Muscle of leg (tissue), 11 donors: ENCODE data around the gene SEL1L. TPM values are rescaled to one million over a fixed set of nuclear protein-coding genes. Genes with fewer than 3 reads are reported as not detected.
"Not testable (repeated sequence)": the region's sequence is repeated elsewhere in the genome, so short reads cannot be mapped to it uniquely, and the experiment has no call there.

Source experiments
- DNase-seq: peaks from one replicate; pipeline ENCODE4 v3.0.0; 2013
- H3K27ac ChIP-seq: one replicate; pipeline ENCODE4 v1.5.1; 2013; ENCODE audit warnings: mild to moderate bottlenecking, low read length, control low read depth
- H3K27me3 ChIP-seq: one replicate; pipeline ENCODE4 v1.6.1; 2013; ENCODE audit warnings: low read length; ENCODE audit not compliant: control insufficient read depth, insufficient read depth
- H3K36me3 ChIP-seq: one replicate; pipeline ENCODE4 v1.6.1; 2013; ENCODE audit warnings: low read length; ENCODE audit not compliant: control insufficient read depth, insufficient read depth
- H3K4me1 ChIP-seq: one replicate; pipeline ENCODE4 v1.6.1; 2013; ENCODE audit warnings: low read length; ENCODE audit not compliant: control insufficient read depth, insufficient read depth
- H3K4me3 ChIP-seq: one replicate; pipeline ENCODE4 v1.5.1; 2013; ENCODE audit warnings: low read length, control low read depth
- H3K9me3 ChIP-seq: replicated peaks from 2 replicates; pipeline ENCODE4 v1.6.1; 2013; ENCODE audit warnings: low read depth, low read length; ENCODE audit not compliant: control insufficient read depth
- WGBS: methylation state at CpG from one replicate; pipeline ENCODE4 v1.1.5; 2013; ENCODE audit warnings: missing lambda C conversion rate; ENCODE audit not compliant: insufficient coverage; 5-methylcytosine and 5-hydroxymethylcytosine counted together
- polyA plus RNA-seq, 8 donors: library from polyadenylated mRNA; unstranded; fragments of 120-200 nt; gene quantifications; one replicate each; pipeline versions ENCODE4 v1.2.1 to v1.2.3, GENCODE V29; 2013; ENCODE audit warnings: inconsistent platforms in 1 of 8, low replicate concordance in 1 of 8; ENCODE audit not compliant: insufficient read length in 8 of 8, insufficient read depth in 1 of 8
- total RNA-seq: library from RNA; stranded (reverse); fragments of 120-200 nt; gene quantifications from one replicate; pipeline ENCODE4 v1.2.4, GENCODE V29; 2013

The SEL1L gene
- total and polyA plus RNA-seq, 9 donors = 22.2 to 48.1 (median 36.1) TPM

DNA sequence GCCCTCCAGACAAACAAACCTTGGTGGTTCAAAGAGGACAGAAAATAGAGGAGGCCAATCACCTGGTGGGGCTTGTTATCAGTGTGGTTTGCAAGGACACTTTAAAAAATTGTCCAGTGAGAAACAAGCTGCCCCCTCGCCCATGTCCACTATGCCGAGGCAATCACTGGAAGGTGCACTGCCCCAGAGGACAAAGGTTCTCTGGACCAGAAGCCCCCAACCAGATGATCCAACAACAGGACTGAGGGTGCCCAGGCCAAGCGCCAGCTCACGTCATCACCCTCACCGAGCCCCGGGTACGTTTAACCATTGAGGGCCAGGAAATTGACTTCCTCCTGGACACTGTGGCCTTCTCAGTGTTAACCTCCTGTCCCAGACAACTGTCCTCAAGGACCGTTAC, 17.7 kb downstream of the SEL1L start:
- DNase-seq, H3K9me3 ChIP-seq, H3K27me3 ChIP-seq, H3K4me3 ChIP-seq, H3K27ac ChIP-seq: not testable (repeated sequence)
- H3K36me3 ChIP-seq = peaks cover 47% of the 10 kb centered on the region
- WGBS = 89% methylated on average over 5 of the region's 8 CpGs
- peaks cover 12% of the 10 kb centered on the region for H3K4me1 ChIP-seq

DNA sequence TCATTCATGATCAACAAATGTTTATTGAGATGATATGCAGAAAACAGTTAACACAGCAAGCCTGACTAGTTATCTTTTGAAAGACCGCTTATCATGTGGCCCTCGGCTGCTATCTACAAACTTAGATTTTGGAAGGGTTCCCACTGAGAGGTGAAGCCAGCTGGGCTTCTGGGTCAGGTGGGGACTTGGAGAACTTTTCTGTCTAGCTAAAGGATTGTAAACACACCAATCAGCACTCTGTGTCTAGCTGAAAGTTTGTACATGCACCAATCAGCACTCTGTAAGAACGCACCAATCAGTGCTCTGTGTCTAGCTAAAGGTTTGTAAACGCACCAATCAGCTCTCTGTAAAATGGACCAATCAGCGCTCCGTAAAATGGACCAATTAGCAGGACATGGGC, 20.8 kb downstream of the SEL1L start:
- not testable (repeated sequence) for DNase-seq, H3K27me3 ChIP-seq, H3K4me3 ChIP-seq, H3K9me3 ChIP-seq, H3K27ac ChIP-seq
- Histone ChIP-seq H3K4me1 (peaks cover 13% of the 10 kb centered on the region), H3K36me3 (peaks cover 33% of the 10 kb centered on the region)
- 100% methylated on average over 4 of the region's 6 CpGs for WGBS

DNA sequence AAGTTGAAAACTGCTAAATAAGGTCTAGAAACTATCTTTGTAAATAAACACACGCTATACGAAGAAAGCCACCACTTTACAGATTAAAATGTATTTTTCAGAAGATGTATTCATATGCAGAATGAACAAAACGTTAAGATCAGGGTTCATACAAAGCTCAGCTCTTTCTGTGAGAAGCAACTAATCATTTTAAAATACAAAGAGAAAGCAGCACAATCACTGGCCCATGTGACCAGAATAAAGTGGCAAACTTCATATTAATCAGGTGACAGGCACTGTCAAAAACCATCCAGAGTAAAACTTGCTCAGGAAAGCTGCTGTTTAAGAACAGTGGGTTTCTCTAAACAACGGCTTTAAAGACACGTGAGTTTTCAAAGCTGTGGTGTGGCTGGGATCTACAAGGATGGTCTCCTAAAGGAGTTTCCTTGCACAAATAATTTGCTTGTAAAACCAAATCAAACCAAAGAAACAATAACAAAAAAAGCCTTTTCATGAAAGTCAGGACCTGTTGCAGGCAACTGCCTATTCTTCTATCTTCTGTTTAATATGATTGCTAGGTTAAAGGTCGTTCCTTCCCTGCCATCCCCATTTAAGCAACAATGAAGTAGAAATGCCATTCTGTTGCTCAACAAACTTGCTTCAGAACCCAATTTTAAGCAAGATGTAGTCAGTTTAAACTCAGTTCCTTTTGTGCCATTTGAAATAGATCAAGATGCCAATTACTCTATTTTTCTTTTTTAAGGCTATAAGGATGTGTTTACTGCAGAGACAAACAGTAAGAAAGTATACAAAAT, 22.3 kb downstream of the SEL1L start:
- peaks cover 35% of the 10 kb centered on the region for H3K36me3 ChIP-seq
- no peak overlapping the region for H3K4me3 ChIP-seq
- no CpG with 5 or more reads among the region's 6 CpGs for WGBS
- H3K4me1 ChIP-seq = peaks cover 3% of the 10 kb centered on the region
- no peak for DNase-seq
- no peaks in the 10 kb centered on the region for H3K27me3 ChIP-seq
- H3K9me3 ChIP-seq = no peaks in the 10 kb centered on the region
- H3K27ac ChIP-seq = no peak overlapping the region

DNA sequence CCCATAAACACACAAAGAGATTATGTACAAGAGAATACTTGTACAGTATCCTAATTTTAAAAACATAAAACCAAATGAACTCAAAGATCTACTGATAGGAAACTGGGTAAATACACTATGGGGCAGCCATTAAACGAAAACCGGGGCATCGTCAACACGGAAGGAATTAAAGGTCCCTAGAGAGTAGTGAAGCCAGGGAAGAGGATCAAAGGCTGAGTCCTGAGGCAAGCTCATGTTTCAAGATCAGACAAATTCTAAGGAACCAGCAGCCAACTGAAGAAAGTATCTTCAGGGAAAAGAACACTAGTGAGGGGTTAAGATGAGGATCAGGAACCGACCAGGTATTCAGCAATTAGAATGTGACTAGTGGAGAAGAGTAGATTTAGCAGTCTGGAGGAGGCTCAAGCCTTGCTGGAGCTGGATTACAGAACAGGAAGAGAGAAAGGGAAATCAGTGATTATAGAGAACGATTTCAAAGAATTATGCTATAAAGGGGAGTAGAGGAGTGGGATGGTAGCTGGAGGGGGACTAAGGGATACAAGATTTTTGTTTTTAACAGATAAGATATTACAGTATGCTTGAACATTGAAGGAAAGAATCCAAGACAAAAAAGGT, 23.7 kb downstream of the SEL1L start:
- no peak for DNase-seq
- Histone ChIP-seq H3K27ac (no peak overlapping the region), H3K27me3 (no peaks in the 10 kb centered on the region), H3K4me1 (peaks cover 3% of the 10 kb centered on the region), H3K4me3 (no peak overlapping the region), H3K9me3 (no peaks in the 10 kb centered on the region), H3K36me3 (peaks cover 35% of the 10 kb centered on the region)
- 21% methylated on average over 2 of the region's 6 CpGs for WGBS

DNA sequence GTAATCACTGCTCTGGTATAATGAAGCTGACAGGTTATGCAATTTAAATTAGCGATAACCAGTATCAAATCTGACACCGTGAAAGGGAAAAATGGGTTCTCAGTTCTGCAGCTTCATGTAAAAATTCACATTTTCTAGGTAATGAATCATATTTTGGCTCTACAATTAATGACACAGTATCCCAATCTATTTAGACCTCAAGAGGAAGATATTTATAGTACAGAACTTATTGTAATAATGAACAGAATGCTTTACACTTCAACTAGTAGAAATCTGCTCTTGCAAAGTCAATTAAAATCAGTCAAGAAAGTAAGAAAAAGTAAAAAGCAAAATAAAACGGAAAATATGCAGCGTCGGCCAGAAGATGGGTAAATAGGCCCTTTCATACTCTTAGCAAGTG, 24.3 kb downstream of the SEL1L start:
- Histone ChIP-seq H3K4me1 (peaks cover 3% of the 10 kb centered on the region), H3K36me3 (peaks cover 35% of the 10 kb centered on the region), H3K27me3 (no peaks in the 10 kb centered on the region), H3K4me3 (no peak overlapping the region), H3K27ac (no peak overlapping the region), H3K9me3 (no peaks in the 10 kb centered on the region)
- DNase-seq = no peak
- WGBS = no CpG with 5 or more reads among the region's 5 CpGs

DNA sequence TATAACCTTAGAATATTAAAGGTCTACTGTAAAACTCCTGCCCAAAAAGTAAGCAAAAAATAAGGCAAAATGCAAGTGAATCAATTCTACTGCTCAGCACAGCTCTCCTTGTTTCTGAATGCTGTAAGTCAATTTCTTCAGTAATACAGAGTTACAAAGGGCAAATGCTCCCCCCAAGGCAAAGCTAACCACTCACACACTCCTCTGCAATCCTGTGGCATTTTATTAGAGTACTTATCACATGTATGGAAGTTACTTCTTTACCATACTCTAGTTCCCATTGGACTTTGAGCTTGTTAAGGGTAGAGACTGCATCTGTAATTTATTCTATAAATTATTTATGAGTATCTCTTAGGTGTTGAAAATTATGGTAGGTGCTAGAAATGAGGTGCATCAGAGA, 27.2 kb downstream of the SEL1L start:
- Histone ChIP-seq H3K27me3 (no peaks in the 10 kb centered on the region), H3K4me3 (no peak overlapping the region), H3K9me3 (no peaks in the 10 kb centered on the region), H3K4me1 (peaks cover 3% of the 10 kb centered on the region), H3K27ac (no peak overlapping the region), H3K36me3 (peaks cover 28% of the 10 kb centered on the region)
- DNase-seq = no peak

DNA sequence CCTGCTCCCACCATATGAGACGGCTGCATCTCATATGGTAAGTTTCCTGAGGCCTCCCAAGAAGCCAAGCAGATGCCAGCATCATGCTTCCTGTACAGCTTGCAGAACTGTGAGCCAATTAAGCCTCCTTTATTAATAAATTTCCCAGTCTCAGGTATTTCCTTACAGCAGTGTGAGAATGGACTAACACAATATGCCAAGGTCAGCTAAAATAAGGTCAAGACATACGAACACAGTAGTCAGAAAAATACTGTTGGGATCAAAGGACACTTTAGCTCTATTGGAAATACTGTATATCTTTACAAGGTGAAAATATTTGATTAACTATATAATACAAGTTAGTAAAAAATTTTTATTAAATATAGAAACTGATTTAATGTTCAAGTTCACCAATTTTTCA, 28.8 kb downstream of the SEL1L start:
- Histone ChIP-seq H3K4me1 (peaks cover 2% of the 10 kb centered on the region), H3K27ac (no peak overlapping the region), H3K9me3 (no peaks in the 10 kb centered on the region), H3K4me3 (no peak overlapping the region), H3K27me3 (no peaks in the 10 kb centered on the region), H3K36me3 (peaks cover 33% of the 10 kb centered on the region)
- 71% methylated on average over 1 of the region's 2 CpGs for WGBS
- no peak for DNase-seq

DNA sequence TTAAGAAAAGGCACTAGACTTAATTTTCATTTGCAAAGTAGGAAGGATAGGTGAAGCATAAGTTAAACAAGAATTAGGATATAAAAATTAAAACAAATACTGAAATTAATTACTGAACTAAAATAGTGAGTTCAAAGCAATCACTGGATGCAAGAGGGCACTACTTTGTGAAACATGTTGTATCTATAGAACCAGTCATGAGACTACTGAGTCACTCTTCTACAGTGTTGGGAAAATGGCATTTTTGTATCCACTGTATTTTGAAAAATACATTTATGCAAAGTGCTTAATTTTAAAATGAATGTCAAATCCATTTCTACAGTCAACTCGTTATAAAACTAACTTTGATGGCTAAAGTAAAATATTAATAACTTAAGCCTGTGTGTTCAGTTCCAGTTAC, 47.9 kb downstream of the SEL1L start:
- WGBS = no CpG with 5 or more reads among the region's 1 CpG
- Histone ChIP-seq H3K4me3 (no peak overlapping the region), H3K4me1 (no peaks in the 10 kb centered on the region), H3K9me3 (no peaks in the 10 kb centered on the region), H3K27ac (no peak overlapping the region), H3K36me3 (peaks cover 34% of the 10 kb centered on the region), H3K27me3 (no peaks in the 10 kb centered on the region)
- DNase-seq = no peak

DNA sequence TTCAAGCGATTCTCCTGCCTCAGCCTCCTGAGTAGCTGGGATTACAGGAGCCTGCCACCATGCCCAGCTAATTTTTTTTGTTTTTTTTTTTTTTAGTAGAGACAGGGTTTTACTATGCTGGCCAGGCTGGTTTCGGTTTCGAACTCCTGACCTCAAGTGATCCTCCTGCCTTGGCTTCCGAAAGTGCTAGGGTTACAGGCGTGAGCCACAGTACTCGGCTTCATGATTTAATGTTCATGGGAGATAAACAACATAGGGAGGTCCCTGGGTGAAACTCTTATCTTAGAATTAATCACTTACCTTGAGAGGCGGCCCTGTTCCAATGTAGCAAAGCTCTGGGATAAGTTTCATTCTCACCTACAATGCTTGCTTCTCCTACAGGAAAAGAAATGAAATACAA, 48.3 kb downstream of the SEL1L start:
- H3K36me3 ChIP-seq = peaks cover 38% of the 10 kb centered on the region
- H3K4me1 ChIP-seq = no peaks in the 10 kb centered on the region
- WGBS = no CpG with 5 or more reads among the region's 7 CpGs
- H3K27ac ChIP-seq = no peak overlapping the region
- no peaks in the 10 kb centered on the region for H3K27me3 ChIP-seq
- H3K4me3 ChIP-seq = no peak overlapping the region
- no peak for DNase-seq
- no peaks in the 10 kb centered on the region for H3K9me3 ChIP-seq

DNA sequence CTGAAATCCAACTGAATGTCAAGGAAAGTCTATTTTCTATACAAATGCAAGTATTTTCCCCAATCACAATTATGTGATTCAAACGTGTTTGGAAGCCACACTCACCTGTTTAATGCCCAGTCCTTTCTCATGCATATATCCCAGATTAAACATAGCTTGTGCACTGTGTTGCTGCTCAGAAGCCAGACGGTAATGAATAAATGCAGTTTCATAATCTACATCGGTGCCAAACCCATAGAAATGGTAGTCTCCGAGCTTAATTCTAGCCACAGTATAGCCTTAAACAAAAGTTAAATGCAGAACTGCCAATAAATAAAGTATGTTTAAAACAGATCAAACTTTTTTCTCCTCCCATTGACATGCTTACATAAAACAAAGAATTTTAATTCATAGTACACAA, 49.5 kb downstream of the SEL1L start:
- Histone ChIP-seq H3K36me3 (peaks cover 41% of the 10 kb centered on the region), H3K27ac (no peak overlapping the region), H3K4me3 (no peak overlapping the region), H3K27me3 (no peaks in the 10 kb centered on the region), H3K9me3 (no peaks in the 10 kb centered on the region), H3K4me1 (no peaks in the 10 kb centered on the region)
- no peak for DNase-seq
- whole genome bisulfite sequencing = 83% methylated on average over 1 of the region's 4 CpGs
